A549 (cell line): ENCODE measurements around the gene WT1. TPM values are rescaled to one million over a fixed set of nuclear protein-coding genes. Genes with fewer than 3 reads are reported as not detected.

Experiments
- ATAC-seq, 2 experiments: fragments of 200-7000 bp in 1 of 2; fragments of >200 bp in 1 of 2; cut with Nextera tagmentation in 1 of 2; cut with Tn5 transposase in 1 of 2; 3 replicates each; pipeline versions ENCODE4 v1.8.0 to v1.9.1; 2018 to 2020; ENCODE audit warnings: mild to moderate bottlenecking in 1 of 2, moderate library complexity in 1 of 2
- CTCF ChIA-PET: fragments of 300-600 bp; sonication (Branson Sonifier 250); formaldehyde crosslinking; extraction: SDS; loops from one replicate; lab custom pipeline; 2021; ENCODE audit warnings: antibody characterized with exemption, inconsistent platforms; lab: Yijun Ruan, JAX
- POLR2A ChIA-PET: fragments of 350-600 bp; formaldehyde crosslinking; extraction: SDS; loops from one replicate; lab custom pipeline; 2021; ENCODE audit warnings: antibody characterized with exemption, inconsistent platforms; lab: Yijun Ruan, JAX
- DNase-seq, 2 experiments: peaks; one replicate each; pipeline versions ENCODE4 v3.0.0 to v3.0.0-alpha.2; 2011 to 2016; ENCODE audit warnings: low read depth in 1 of 2, low spot score in 1 of 2
- FAIRE-seq: peaks from 2 replicates; lab custom pipeline; 2011; peaks lifted over from hg19 to GRCh38; lab: Jason Lieb, UNC
- H3K27ac ChIP-seq, 2 experiments: fragments of >200 bp; sonication (Bioruptor Twin); formaldehyde crosslinking; 3 replicates each; pipeline ENCODE4 v1.5.1; 2016 to 2017
- H3K4me1 ChIP-seq: fragments of >200 bp; sonication (Bioruptor Twin); formaldehyde crosslinking; 3 replicates; pipeline ENCODE4 v1.6.1; 2016
- H3K4me2 ChIP-seq: fragments of >200 bp; sonication (Bioruptor Twin); formaldehyde crosslinking; 3 replicates; pipeline ENCODE4 v1.6.1; 2016
- H3K4me3 ChIP-seq: fragments of >200 bp; sonication (Bioruptor Twin); formaldehyde crosslinking; 3 replicates; pipeline ENCODE4 v1.5.1; 2016
- H3K9me3 ChIP-seq: fragments of >200 bp; sonication (Bioruptor Twin); formaldehyde crosslinking; 3 replicates; pipeline ENCODE4 v1.6.1; 2016
- BCL3 ChIP-seq: fragments of >200 bp; sonication (Bioruptor Twin); formaldehyde crosslinking; IDR thresholded peaks from 3 replicates; pipeline ENCODE4 v1.6.1; 2016
- CBX2 ChIP-seq: fragments of 200-600 bp; sonication (generic); IDR thresholded peaks from 2 replicates; pipeline ENCODE4 v1.6.1; 2016; ENCODE audit warnings: low read depth, mild to moderate bottlenecking, borderline replicate concordance
- CHD2 ChIP-seq: fragments of 150-350 bp; IDR thresholded peaks from 2 replicates; pipeline ENCODE4 v1.6.1; 2014; ENCODE audit warnings: low read length; ENCODE audit not compliant: partially characterized antibody
- ESRRA ChIP-seq: fragments of 150-350 bp; IDR thresholded peaks from 2 replicates; pipeline ENCODE4 v1.6.1; 2014; ENCODE audit warnings: mild to moderate bottlenecking, low read length, borderline replicate concordance
- FOSB ChIP-seq: fragments of 250-450 bp; sonication (Bioruptor Pico); IDR thresholded peaks from 2 replicates; pipeline ENCODE4 v1.5.0; 2020; ENCODE audit warnings: mild to moderate bottlenecking, moderate library complexity
- FOSL2 ChIP-seq, 2 experiments: fragments of 450-650 bp in 1 of 2; fragments of >200 bp in 1 of 2; sonication (Bioruptor Twin) in 1 of 2; formaldehyde crosslinking; IDR thresholded peaks; 2 replicates each; pipeline versions ENCODE4 v1.5.0 to v1.6.1; 2016 to 2020; ENCODE audit warnings: mild to moderate bottlenecking in 1 of 2, moderate library complexity in 1 of 2
- HEYL ChIP-seq: fragments of 250-450 bp; sonication (Bioruptor Pico); IDR thresholded peaks from 2 replicates; pipeline ENCODE4 v1.8.0; 2021; ENCODE audit warnings: mild to moderate bottlenecking, moderate library complexity
- HMGXB4 ChIP-seq: fragments of 250-450 bp; sonication (Bioruptor Pico); IDR thresholded peaks from 2 replicates; pipeline ENCODE4 v1.5.0; 2021; ENCODE audit warnings: mild to moderate bottlenecking, moderate library complexity, borderline replicate concordance
- JUNB ChIP-seq: fragments of >200 bp; sonication (Bioruptor Twin); formaldehyde crosslinking; IDR thresholded peaks from 2 replicates; pipeline ENCODE4 v1.6.1; 2016
- MAFK ChIP-seq: fragments of 450-650 bp; IDR thresholded peaks from 2 replicates; pipeline ENCODE4 v1.6.1; 2014; ENCODE audit not compliant: partially characterized antibody
- MAX ChIP-seq: IDR thresholded peaks from 2 replicates; pipeline ENCODE4 v1.6.1; 2012
- NR3C1 ChIP-seq: fragments of >200 bp; sonication (Bioruptor Twin); formaldehyde crosslinking; IDR thresholded peaks from 3 replicates; pipeline ENCODE4 v1.6.1; 2017
- PBX3 ChIP-seq: IDR thresholded peaks from 2 replicates; pipeline ENCODE4 v1.6.1; 2012
- REST ChIP-seq: fragments of 200-600 bp; sonication (generic); IDR thresholded peaks from 2 replicates; pipeline ENCODE4 v1.6.1; 2016; ENCODE audit warnings: antibody characterized with exemption, mild to moderate bottlenecking, moderate library complexity
- RNF2 ChIP-seq: fragments of 200-600 bp; sonication (generic); IDR thresholded peaks from 2 replicates; pipeline ENCODE4 v1.6.1; 2016; ENCODE audit warnings: low read depth, mild to moderate bottlenecking, antibody characterized with exemption, moderate library complexity, borderline replicate concordance
- SMC3 ChIP-seq: fragments of >200 bp; sonication (Bioruptor Twin); formaldehyde crosslinking; IDR thresholded peaks from 3 replicates; pipeline ENCODE4 v1.6.1; 2018; ENCODE audit warnings: inconsistent platforms
- ZNF302 ChIP-seq: fragments of 250-450 bp; sonication (Bioruptor Pico); IDR thresholded peaks from 2 replicates; pipeline ENCODE4 v1.9.0; 2021; ENCODE audit warnings: inconsistent platforms, mild to moderate bottlenecking, moderate library complexity
- WGBS: methylation state at CpG from one replicate; pipeline ENCODE4 v1.1.6; 2017; ENCODE audit errors: missing lambda C conversion rate; 5-methylcytosine and 5-hydroxymethylcytosine counted together
- polyA plus RNA-seq, 4 experiments: library from polyadenylated mRNA; depleted of rRNA in 3 of 4; stranded (reverse); fragments of >200 nt; fragmentation: RNase III in 1 of 4; extraction: RNeasy Plus Mini Kit Qiagen cat#74134 plus additional on column Dnase treatment in 1 of 4; gene quantifications; 2 replicates in 3 of 4; 3 replicates in 1 of 4; pipeline ENCODE4 v1.2.3, GENCODE V29; 2011 to 2017

WT1 gene
- polyA plus RNA-seq, 2 of the 4 experiments (the other 2 are of a cell fraction) = 2.8 to 4.0 TPM

- no peak for TF ChIP-seq HMGXB4
Observed at GRCh38 chr11:32366666-32367065, 68.7 kb downstream of the WT1 start (continued).

- Histone ChIP-seq H3K9me3 (peaks cover 8% of the 10 kb centered on the region; the same call in 1 of the 3 replicates), H3K4me3 (no peak overlapping the region), H3K27ac (no peak overlapping the region), H3K4me2 (no peak overlapping the region), H3K4me1 (no peaks in the 10 kb centered on the region)
- no peak for TF ChIP-seq MAFK
- no peak for TF ChIP-seq PBX3
- no peak for TF ChIP-seq RNF2
- no peak for TF ChIP-seq JUNB
- TF ChIP-seq CBX2 = no peak
- no peak for TF ChIP-seq REST
- TF ChIP-seq FOSL2 (IDR thresholded peaks at IDR 0.05) = no peak
- no peak for TF ChIP-seq FOSL2 (CRISPR knock-in tag; IDR thresholded peaks at IDR 0.05)
- no peak for TF ChIP-seq BCL3
- TF ChIP-seq SMC3 = no peak
- no peak for TF ChIP-seq HEYL (CRISPR knock-in tag)
- TF ChIP-seq FOSB (CRISPR knock-in tag) = no peak
- TF ChIP-seq ESRRA = no peak
- TF ChIP-seq NR3C1 = no peak
- TF ChIP-seq ZNF302 = no peak
- no peak for TF ChIP-seq CHD2
- ChIA-PET POLR2A (no interaction called here), CTCF (interaction anchor here (1.1 to 1.8 kb wide), 3 partner anchors 9 to 27 kb away, joined by 3 to 4 read pairs (median 3); no protein-coding TSS in a partner anchor)
- WGBS = 59% methylated on average over 4 of the region's 4 CpGs
- DNase-seq (no peak), FAIRE-seq (no peak), ATAC-seq (no peak)
Observed at GRCh38 chr11:32365192-32365591, 70.1 kb downstream of the WT1 start.

GRCh38 chr11:32358729-32359128, 76.6 kb downstream of the WT1 start:
- no peak overlapping the region for H3K4me2 ChIP-seq
- DNase-seq (no peak), FAIRE-seq (no peak), ATAC-seq (no peak)
- H3K4me1 ChIP-seq = no peaks in the 10 kb centered on the region
- no peak for TF ChIP-seq MAX
- POLR2A ChIA-PET = interaction anchor here (0.6 kb wide), 1 partner anchor 243 kb away, joined by 3 read pairs; no protein-coding TSS in a partner anchor
- H3K27ac ChIP-seq = no peak overlapping the region
- no peaks in the 10 kb centered on the region for H3K9me3 ChIP-seq
- 52% methylated on average over 12 of the region's 13 CpGs for WGBS
- CTCF ChIA-PET = interaction anchor here (1.0 kb wide), 1 partner anchor 10 kb away, joined by 3 read pairs; no protein-coding TSS in a partner anchor
- no peak overlapping the region for H3K4me3 ChIP-seq
